HepG2 (cell line): ENCODE measurements around the gene CLTCL1. TPM values are rescaled to one million over a fixed set of nuclear protein-coding genes. Genes with fewer than 3 reads are reported as not detected.

ENCODE experiments used
- ARNT2 ChIP-seq: sonication (generic); formaldehyde crosslinking; IDR thresholded peaks from 2 replicates; pipeline ENCODE4 v1.8.0; 2022; ENCODE audit warnings: mild to moderate bottlenecking, low read depth, missing genetic modification reagents, moderate library complexity
- CSRNP2 ChIP-seq: sonication (generic); formaldehyde crosslinking; conservative IDR thresholded peaks from 2 replicates; pipeline ENCODE4 v1.8.0; 2022; ENCODE audit warnings: low read depth, missing genetic modification reagents
- EEA1 ChIP-seq: sonication (generic); formaldehyde crosslinking; IDR thresholded peaks from 2 replicates; pipeline ENCODE4 v1.5.1; 2020; ENCODE audit warnings: mild to moderate bottlenecking, missing genetic modification reagents, borderline replicate concordance
- FOXP1 ChIP-seq, 2 experiments: fragments of 450-650 bp in 1 of 2; IDR thresholded peaks; 2 replicates each; pipeline ENCODE4 v1.6.1; 2017 to 2018; ENCODE audit warnings: antibody characterized with exemption in 1 of 2
- HNRNPUL1 ChIP-seq: fragments of 200-400 bp; formaldehyde crosslinking; IDR thresholded peaks from 2 replicates; pipeline ENCODE4 v1.6.1; 2017; ENCODE audit warnings: low read depth, mild to moderate bottlenecking, low read length, moderate library complexity
- KDM4B ChIP-seq: sonication (generic); formaldehyde crosslinking; IDR thresholded peaks from 2 replicates; pipeline ENCODE4 v1.4.0; 2020; ENCODE audit warnings: missing genetic modification reagents
- MAFK ChIP-seq, 2 experiments: IDR thresholded peaks in 1 of 2; conservative IDR thresholded peaks in 1 of 2; 2 replicates each; pipeline ENCODE4 v1.6.1; 2011; ENCODE audit warnings: improper control_type of control experiment in 2 of 2, low read length in 2 of 2
- MEF2D ChIP-seq: sonication (generic); formaldehyde crosslinking; IDR thresholded peaks from 2 replicates; pipeline ENCODE4 v1.5.1; 2020; ENCODE audit warnings: mild to moderate bottlenecking, missing genetic modification reagents
- NFYC ChIP-seq: IDR thresholded peaks from 2 replicates; pipeline ENCODE4 v1.6.1; 2016; ENCODE audit warnings: missing genetic modification reagents, missing compliant biosample characterization
- PHF20 ChIP-seq: sonication (generic); formaldehyde crosslinking; IDR thresholded peaks from 2 replicates; pipeline ENCODE4 v1.5.0; 2020; ENCODE audit warnings: mild to moderate bottlenecking, missing genetic modification reagents
- PHF5A ChIP-seq: IDR thresholded peaks from one replicate; pipeline ENCODE4 v1.6.1; 2018; ENCODE audit warnings: low read depth, missing genetic modification reagents; ENCODE audit not compliant: unreplicated experiment
- RELA ChIP-seq: sonication (generic); formaldehyde crosslinking; IDR thresholded peaks from 2 replicates; pipeline ENCODE4 v1.4.0; 2020; ENCODE audit warnings: missing genetic modification reagents
- SKIL ChIP-seq: sonication (generic); formaldehyde crosslinking; IDR thresholded peaks from 2 replicates; pipeline ENCODE4 v1.8.0; 2022; ENCODE audit warnings: missing genetic modification reagents, mild to moderate bottlenecking, moderate library complexity, borderline replicate concordance
- SP4 ChIP-seq: sonication (generic); formaldehyde crosslinking; IDR thresholded peaks from 2 replicates; pipeline ENCODE4 v1.8.1; 2023; ENCODE audit warnings: mild to moderate bottlenecking, missing genetic modification reagents
- TBX2 ChIP-seq: sonication (generic); formaldehyde crosslinking; IDR thresholded peaks from 2 replicates; pipeline ENCODE4 v1.5.0; 2020; ENCODE audit warnings: missing genetic modification reagents, mild to moderate bottlenecking, borderline replicate concordance
- ZBTB3 ChIP-seq: sonication (generic); formaldehyde crosslinking; IDR thresholded peaks from 2 replicates; pipeline ENCODE4 v1.4.0; 2020; ENCODE audit warnings: low read depth, mild to moderate bottlenecking, moderate library complexity, missing genetic modification reagents, borderline replicate concordance
- ZFYVE20 ChIP-seq: sonication (generic); formaldehyde crosslinking; IDR thresholded peaks from 2 replicates; pipeline ENCODE4 v1.8.0; 2023; ENCODE audit warnings: low read depth, mild to moderate bottlenecking, moderate library complexity, missing genetic modification reagents, borderline replicate concordance
- ZNF180 ChIP-seq: sonication (generic); formaldehyde crosslinking; IDR thresholded peaks from 2 replicates; pipeline ENCODE4 v1.4.0; 2020; ENCODE audit warnings: low read depth, missing genetic modification reagents, borderline replicate concordance
- ZNF263 ChIP-seq: sonication (generic); formaldehyde crosslinking; IDR thresholded peaks from 2 replicates; pipeline ENCODE4 v1.4.0; 2020; ENCODE audit warnings: missing genetic modification reagents
- ZNF3 ChIP-seq: IDR thresholded peaks from 2 replicates; pipeline ENCODE4 v1.7.0; 2017; ENCODE audit warnings: inconsistent platforms
- ZNF335 ChIP-seq: sonication (generic); formaldehyde crosslinking; IDR thresholded peaks from 2 replicates; pipeline ENCODE4 v1.4.0; 2020; ENCODE audit warnings: missing genetic modification reagents
- ZNF33B ChIP-seq: sonication (generic); formaldehyde crosslinking; IDR thresholded peaks from 2 replicates; pipeline ENCODE4 v1.5.1; 2020; ENCODE audit warnings: mild to moderate bottlenecking, missing genetic modification reagents
- ZNF441 ChIP-seq: sonication (generic); formaldehyde crosslinking; IDR thresholded peaks from 2 replicates; pipeline ENCODE4 v1.7.0; 2021; ENCODE audit warnings: missing genetic modification reagents, borderline replicate concordance
- ZNF546 ChIP-seq: sonication (generic); formaldehyde crosslinking; conservative IDR thresholded peaks from 2 replicates; pipeline ENCODE4 v1.8.1; 2023; ENCODE audit warnings: mild to moderate bottlenecking, missing genetic modification reagents
- ZNF616 ChIP-seq: sonication (generic); formaldehyde crosslinking; IDR thresholded peaks from 2 replicates; pipeline ENCODE4 v1.5.0; 2020; ENCODE audit warnings: low read depth, mild to moderate bottlenecking, missing genetic modification reagents
- ZNF629 ChIP-seq: sonication (generic); formaldehyde crosslinking; conservative IDR thresholded peaks from 2 replicates; pipeline ENCODE4 v1.5.0; 2020; ENCODE audit warnings: missing genetic modification reagents
- ZNF747 ChIP-seq: sonication (generic); formaldehyde crosslinking; IDR thresholded peaks from 2 replicates; pipeline ENCODE4 v1.8.1; 2023; ENCODE audit warnings: missing genetic modification reagents, mild to moderate bottlenecking, borderline replicate concordance
- ZNF792 ChIP-seq: IDR thresholded peaks from 2 replicates; pipeline ENCODE4 v1.6.1; 2016
- polyA plus RNA-seq, 8 experiments: library from polyadenylated mRNA; depleted of rRNA in 3 of 8; stranded (reverse) in 7 of 8; unstranded in 1 of 8; fragments of >200 nt; fragmentation: Illumina TruSeq in 4 of 8; extraction: Trizol in 4 of 8; gene quantifications; 2 replicates each; pipeline versions ENCODE4 v1.2.1 to v1.2.3, GENCODE V29; 2011 to 2016; ENCODE audit warnings: low read depth in 4 of 8, missing spikeins in 1 of 8, mixed read lengths in 1 of 8; ENCODE audit not compliant: insufficient read depth in 1 of 8
- total RNA-seq, 5 experiments: library from RNA; depleted of rRNA; stranded (reverse); fragments of >200 nt; fragmentation: Illumina TruSeq; extraction: Trizol; gene quantifications; 2 replicates each; pipeline ENCODE4 v1.2.3, GENCODE V29; 2016; ENCODE audit warnings: low read depth in 1 of 5

Gene CLTCL1
- total and polyA plus RNA-seq, 2 of the 13 experiments (the other 11 are each of a cell fraction or from before 2014, with no cell fraction given), result 8.1 to 10.9 TPM

- no peak for TF ChIP-seq ZBTB3 (CRISPR knock-in tag)
- no peak for TF ChIP-seq ZNF3 (CRISPR knock-in tag)
- no peak for TF ChIP-seq ZFYVE20 (CRISPR knock-in tag)
- TF ChIP-seq SKIL (CRISPR knock-in tag), result peak; percentile 35; the same call in 1 of the 2 replicates
- TF ChIP-seq HNRNPUL1, result no peak
- TF ChIP-seq ZNF616 (CRISPR knock-in tag), result no peak
- 0 out of 2 replicates have a peak, but pooled peaks have one; percentile 29 for TF ChIP-seq ZNF629 (CRISPR knock-in tag)
- TF ChIP-seq ZNF33B, result peak; percentile 17; the same call in 1 of the 2 replicates
- TF ChIP-seq MEF2D (CRISPR knock-in tag), result 0 out of 2 replicates have a peak, but pooled peaks have one; percentile 51
- peak; percentile 50; the same call in 1 of the 2 replicates for TF ChIP-seq ZNF441 (CRISPR knock-in tag)
- 0 out of 2 replicates have a peak, but pooled peaks have one; percentile 80 for TF ChIP-seq RELA (CRISPR knock-in tag)
- TF ChIP-seq MAFK (conservative IDR thresholded peaks at IDR 0.05 in 1 of 2, IDR thresholded peaks at IDR 0.05 in 1 of 2; ENCODE audit: low read length in 2 of 2), result no peak
- TF ChIP-seq ZNF792 (CRISPR knock-in tag), result no peak
- no peak for TF ChIP-seq FOXP1 (IDR thresholded peaks at IDR 0.05)
- TF ChIP-seq FOXP1 (CRISPR knock-in tag; IDR thresholded peaks at IDR 0.05), result no peak
- no peak for TF ChIP-seq KDM4B (CRISPR knock-in tag)
- TF ChIP-seq ZNF335 (CRISPR knock-in tag), result no peak
- 0 out of 2 replicates have a peak, but pooled peaks have one; percentile 62 for TF ChIP-seq CSRNP2 (CRISPR knock-in tag)
- peak; percentile 81; the same call in 1 of the 2 replicates for TF ChIP-seq ZNF747 (CRISPR knock-in tag)
- TF ChIP-seq NFYC, result peak; percentile 23
- TF ChIP-seq TBX2 (CRISPR knock-in tag), result peak; percentile 36; the same call in 1 of the 2 replicates
- TF ChIP-seq PHF5A, result no peak
- TF ChIP-seq ARNT2, result 0 out of 2 replicates have a peak, but pooled peaks have one; percentile 52
- TF ChIP-seq ZNF546 (CRISPR knock-in tag), result 0 out of 2 replicates have a peak, but pooled peaks have one; percentile 19
- TF ChIP-seq ZNF180 (CRISPR knock-in tag), result no peak
- peak; percentile 31; the same call in 1 of the 2 replicates for TF ChIP-seq ZNF263 (CRISPR knock-in tag)
- 0 out of 2 replicates have a peak, but pooled peaks have one; percentile 37 for TF ChIP-seq EEA1 (CRISPR knock-in tag)
- peak; percentile 98 for TF ChIP-seq SP4 (CRISPR knock-in tag)
- peak; percentile 56 for TF ChIP-seq PHF20 (CRISPR knock-in tag)
These were observed 112.6 kb downstream of the CLTCL1 start, which contains the start of gene SLC25A1 (continued) for GRCh38 chr22:19178657-19179496.
